HG03521 (cell line): ENCODE measurements around the gene LSM14B.
"Not testable (repeated sequence)": the region's sequence is repeated elsewhere in the genome, so short reads cannot be mapped to it uniquely, and the experiment has no call there.

ENCODE experiments used
- ATAC-seq: cut with Tn5 transposase; IDR thresholded peaks from one replicate; pipeline ENCODE4 v1.9.1; 2021; ENCODE audit warnings: mild to moderate bottlenecking, moderate library complexity; ENCODE audit not compliant: unreplicated experiment

LSM14B gene

DNA sequence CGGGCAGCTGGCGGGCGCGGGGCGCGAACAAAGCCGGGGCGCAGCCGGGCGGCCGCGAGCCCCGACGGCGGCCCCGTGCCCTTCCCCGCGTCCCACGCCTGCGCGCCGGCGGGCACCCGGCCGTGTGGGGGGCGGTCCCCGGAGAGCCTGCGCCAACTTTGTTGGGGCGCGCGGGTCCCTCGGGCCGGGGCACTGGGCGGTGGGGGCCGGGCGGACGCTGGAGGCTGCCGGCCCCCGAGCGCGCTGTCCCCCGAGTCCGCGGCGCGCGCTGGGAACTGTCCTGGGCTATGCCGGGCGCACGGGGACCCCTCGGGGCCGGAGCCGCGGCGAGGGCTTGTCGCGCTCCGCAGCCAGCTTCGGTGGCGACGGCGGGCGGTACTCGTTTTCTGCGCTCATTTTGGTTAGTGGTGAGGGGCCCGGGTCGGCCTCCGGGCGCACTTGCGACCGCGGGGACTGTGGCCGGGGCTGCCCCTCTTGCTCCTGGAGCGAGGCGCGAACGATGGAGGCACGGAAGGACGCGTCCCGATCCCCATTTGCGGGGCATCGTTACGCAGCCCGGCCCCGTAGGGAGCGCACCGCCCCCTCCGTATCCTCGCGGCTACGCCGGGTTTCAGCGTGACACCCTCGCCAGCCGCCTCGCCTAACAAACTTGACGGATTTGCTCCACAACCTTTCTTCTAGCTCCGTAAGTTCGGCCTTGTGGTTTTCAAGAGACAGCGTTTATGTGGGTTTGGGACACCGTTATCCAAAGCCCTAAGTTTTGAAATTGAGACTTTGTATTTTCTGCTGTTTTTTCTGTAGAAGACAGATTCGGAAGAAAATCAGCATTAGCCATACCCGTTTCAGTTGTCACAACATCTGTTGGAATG, 21.9 kb downstream of the LSM14B start:
- peak; percentile 13 for ATAC-seq

GRCh38 chr20:62145688-62146018, 23.4 kb downstream of the LSM14B start:
- no peak for ATAC-seq

DNA sequence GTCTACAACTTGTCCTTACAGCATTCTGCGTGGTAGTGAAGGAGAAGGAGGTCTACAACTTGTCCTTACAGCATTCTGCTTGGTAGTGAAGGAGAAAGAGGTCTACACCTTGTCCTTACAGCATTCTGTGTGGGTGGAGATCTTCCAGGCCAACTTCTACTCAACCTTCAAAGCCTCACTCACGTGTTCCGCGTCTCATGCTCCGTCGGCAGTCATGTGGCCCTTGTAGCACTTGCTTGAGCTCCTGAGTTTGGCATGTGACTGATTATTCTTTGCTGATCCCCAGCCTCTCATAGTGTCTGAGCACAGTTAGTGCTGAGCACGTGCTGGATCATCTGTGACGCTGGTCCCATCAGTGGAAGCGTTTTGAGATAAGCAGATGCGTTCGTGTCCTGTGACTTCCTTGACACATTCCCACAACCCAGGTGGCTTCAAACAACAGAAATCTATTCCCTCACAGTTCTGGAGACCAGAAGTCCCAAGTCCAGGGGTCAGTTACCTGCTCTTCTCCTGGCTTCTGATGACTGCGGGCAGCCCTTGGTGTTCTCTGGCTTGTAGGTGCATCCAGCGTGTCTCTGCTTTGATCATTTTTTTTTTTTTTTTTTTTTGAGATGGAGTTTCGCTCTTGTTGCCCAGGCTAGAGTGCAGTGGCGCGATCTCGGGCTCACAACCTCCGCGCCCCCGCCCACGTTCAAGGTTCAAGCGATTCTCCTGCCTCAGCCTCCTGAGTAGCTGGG, 23.9 kb downstream of the LSM14B start:
- ATAC-seq = no peak

DNA sequence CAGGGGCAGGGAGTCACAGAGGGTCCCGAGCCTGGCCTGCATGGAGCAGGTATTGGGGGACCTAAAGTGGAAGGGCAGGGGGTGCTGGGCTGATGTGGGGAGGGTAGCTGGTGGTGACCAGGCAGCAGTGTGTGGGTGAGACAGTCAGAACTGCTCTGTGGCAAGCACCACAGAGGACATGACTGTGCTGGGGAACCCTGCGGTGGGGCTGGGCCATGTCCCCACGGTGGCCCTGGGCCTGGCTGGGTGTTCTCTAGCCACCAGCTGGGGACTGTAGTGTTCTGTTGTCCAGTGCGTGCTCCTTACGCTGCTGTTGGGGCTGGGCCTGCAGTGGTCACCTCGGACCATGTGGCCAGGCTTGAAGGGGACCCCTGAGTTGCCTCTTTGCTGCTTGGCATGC, 24.9 kb downstream of the LSM14B start:
- ATAC-seq = no peak

DNA sequence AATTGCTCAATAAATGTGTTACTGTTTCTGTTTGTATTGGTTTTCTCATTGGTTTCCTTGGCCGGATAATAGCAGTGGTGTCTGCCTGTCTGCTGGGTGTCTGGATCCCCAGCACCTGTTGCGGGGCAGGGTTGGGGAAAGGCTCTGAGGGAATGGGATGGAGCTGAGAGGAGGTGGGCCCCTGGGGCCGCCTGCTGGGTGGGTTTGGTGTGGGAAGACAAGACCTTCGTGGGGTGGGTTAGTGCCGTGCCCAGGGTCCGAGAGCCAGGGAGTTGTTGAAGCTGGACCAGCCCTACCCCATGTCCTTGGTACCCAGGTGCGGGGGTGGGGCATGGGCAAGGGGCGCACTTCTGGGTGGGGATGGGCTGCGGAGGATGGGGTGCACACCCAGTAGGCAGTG, 25.3 kb downstream of the LSM14B start:
- ATAC-seq = no peak

- ATAC-seq = not testable (repeated sequence)
Observed at GRCh38 chr20:62148383-62148782, 26.1 kb downstream of the LSM14B start.

- ATAC-seq = no peak
Observed at GRCh38 chr20:62148908-62149314, 26.6 kb downstream of the LSM14B start.

- ATAC-seq = no peak
Observed at GRCh38 chr20:62149532-62150309, 27.4 kb downstream of the LSM14B start.

DNA sequence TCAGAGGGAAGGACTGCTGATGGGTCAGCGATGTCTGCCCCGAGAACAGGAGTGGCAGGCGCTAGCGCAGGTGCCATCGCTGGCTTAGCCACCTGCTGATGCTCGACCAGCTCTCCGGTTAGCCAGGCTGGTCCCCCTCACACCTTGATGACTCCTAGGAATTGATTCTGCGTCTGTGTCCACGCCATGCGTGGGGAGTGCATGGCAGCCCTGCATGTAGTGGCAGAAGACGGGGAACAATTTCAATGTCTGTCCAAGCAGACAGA, 28.0 kb downstream of the LSM14B start:
- ATAC-seq = no peak

GRCh38 chr20:62151225-62151624, 28.9 kb downstream of the LSM14B start:
- no peak for ATAC-seq

GRCh38 chr20:62151835-62152364, 29.6 kb downstream of the LSM14B start:
- ATAC-seq = no peak

DNA sequence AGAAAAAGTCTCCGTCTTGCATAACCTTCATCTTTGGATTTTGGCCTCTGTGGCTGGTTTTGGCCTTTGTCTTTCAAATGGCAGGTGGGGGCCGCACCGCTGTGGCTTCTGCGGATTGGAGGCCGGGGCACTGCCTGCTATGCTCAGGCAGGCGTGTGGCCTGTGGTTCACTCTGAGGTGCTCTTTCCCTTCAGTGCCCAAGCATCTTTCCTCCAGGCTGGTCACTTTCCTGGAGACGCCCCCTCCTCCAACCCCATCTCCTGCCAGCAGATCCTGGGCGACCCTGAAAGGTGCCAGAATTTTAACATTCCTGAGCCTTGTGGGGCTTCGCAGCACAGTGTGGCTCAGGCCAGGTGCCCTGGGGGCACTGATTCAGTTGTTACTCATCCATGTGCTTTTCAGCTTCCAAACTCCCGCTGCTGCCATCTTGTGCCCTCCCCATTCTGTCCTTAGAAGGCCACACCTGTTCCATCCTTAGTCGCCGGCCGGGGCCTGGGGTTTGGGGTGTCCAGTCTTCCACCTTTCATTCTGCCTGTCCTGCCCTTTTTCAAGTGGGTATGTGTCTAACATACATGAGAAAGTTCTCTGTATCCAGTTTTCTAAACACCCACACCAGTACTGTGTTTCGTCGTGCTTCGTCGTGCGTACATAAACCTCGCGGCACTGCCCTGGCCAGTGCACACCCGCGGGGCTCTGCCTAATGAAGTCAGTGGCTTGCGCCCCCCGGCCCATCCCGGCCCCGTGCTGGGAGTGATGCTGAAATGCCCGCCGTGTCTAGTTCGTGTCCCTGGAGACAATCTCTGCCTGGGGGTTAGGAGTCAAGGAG, 33.4 kb downstream of the LSM14B start:
- ATAC-seq = no peak

DNA sequence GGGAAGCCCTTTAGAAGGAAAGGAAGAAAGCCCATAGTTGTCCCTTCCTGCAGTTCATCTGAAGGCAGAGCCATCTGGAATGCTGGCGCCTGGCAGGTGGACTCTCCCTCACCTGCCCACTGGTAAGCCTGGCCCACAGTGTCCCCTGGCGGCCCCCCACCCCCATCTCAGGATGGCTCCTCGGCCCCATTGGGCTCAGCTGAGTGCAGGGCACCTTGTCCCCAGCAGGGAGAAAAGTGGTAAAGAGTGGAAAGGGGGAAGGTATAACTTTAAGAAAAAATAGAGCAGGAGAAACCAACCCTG, 33.9 kb downstream of the LSM14B start:
- ATAC-seq = no peak

DNA sequence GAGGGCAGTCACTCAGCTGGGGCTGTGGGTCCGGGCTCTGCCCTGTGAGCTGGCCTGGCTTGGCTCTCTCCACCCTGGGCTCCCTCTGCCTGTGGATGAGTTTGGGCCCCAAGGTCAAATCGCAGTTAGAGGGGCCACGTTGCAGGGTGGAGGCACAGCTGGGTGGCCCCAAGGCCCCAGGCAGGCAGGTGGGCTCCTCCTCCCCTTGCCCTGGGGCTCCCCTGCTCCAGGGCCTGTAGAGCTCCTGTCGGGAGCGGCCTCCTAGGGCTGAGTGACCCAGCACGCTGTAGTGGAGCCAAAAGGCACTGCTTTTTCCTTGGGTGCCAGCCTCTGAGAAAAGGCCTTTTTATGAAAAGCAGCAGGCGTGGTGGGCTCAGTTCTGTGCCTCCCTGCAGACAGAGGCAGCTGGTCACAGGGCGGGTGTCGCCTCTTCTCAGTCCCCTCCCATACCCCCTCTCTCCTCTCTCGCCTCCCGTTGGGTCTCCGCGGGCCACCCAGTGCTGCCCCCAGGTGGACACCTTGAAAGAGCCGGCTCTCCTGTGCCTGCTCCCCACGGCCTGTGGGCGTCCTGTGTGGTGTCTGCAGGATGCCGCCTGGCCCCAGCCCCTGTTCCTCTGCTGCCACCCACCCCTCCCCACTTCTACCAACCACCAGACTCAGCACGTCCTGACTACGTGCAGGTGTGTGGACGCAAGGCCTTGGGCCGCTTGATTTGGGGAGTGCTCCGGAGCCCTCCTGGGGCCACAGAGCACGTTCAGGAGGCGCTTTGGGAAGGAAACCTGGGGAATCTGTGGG, 34.5 kb downstream of the LSM14B start:
- no peak for ATAC-seq

- no peak for ATAC-seq
Observed at GRCh38 chr20:62157387-62158087, 35.3 kb downstream of the LSM14B start.

DNA sequence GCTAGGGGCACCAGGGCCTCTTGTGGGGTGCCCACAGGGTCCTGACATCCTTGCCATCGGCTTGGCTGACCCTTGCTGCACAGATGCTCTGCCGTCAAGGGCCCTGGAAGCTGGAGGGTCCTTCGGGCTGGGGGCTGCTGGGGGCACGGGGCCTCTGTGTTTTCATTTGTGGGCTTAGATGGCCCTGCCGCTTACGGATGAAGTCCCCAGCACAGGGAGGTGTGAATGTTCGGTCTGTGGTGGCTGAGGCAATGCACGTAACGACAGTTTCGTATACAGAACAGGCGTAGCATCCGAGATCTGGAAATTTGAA, 35.8 kb downstream of the LSM14B start:
- no peak for ATAC-seq

DNA sequence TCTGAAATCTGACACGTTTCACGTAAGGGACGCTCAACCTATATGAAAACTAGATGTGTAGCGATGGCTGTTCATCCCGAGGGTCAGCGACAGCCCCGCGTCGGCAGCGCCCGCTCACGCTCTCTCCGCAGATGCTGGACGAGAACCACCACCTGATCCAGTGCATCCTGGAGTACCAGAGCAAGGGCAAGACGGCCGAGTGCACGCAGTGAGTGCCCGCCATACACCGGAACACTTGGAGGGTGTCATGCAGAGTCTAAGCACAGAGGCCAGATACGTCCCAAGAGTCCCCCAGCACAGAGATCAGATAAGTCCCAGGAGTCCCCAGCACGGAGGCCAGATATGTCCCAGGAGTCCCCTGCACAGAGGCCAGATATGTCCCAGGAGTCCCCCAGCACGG, 36.3 kb downstream of the LSM14B start:
- ATAC-seq = no peak

GRCh38 chr20:62159052-62159451, 36.8 kb downstream of the LSM14B start:
- no peak for ATAC-seq

GRCh38 chr20:62159839-62160238, 37.6 kb downstream of the LSM14B start:
- ATAC-seq = no peak

DNA sequence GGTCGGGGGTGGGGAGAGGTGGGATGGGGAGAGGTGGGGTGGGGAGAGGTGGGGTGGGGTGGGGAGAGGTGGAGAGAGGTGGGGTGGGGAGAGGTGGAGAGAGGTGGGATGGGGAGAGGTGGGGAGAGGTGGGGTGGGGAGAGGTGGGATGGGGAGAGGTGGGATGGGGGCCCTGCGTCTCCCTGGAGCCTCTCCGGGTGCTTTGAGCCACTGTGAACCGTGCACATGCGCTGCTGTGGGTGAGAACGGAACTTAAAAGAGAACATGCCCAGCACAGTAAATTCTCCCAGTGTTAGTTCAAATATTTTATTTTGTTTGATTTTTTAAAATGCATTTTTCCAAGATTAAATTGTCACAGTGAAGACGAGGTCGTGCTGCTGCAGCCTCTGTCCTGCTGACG, 38.0 kb downstream of the LSM14B start:
- no peak for ATAC-seq
